Left renal pelvis (tissue), 4 donors: ENCODE data around the gene PKP1. TPM values are rescaled to one million over a fixed set of nuclear protein-coding genes. Genes with fewer than 3 reads are reported as not detected.

Source experiments
- DNase-seq, 4 donors: peaks; one replicate each; pipeline ENCODE4 v3.0.0-alpha.2; 2013; ENCODE audit warnings: low read depth in 4 of 4, low spot score in 3 of 4
- polyA plus RNA-seq, 4 donors: library from polyadenylated mRNA; unstranded; fragments of 120-200 nt; gene quantifications; one replicate each; pipeline ENCODE4 v1.2.1, GENCODE V29; 2013; ENCODE audit not compliant: insufficient read length in 4 of 4

PKP1 gene
- polyA plus RNA-seq, 4 donors: 0.09 to 0.40 (median 0.13) TPM

DNA sequence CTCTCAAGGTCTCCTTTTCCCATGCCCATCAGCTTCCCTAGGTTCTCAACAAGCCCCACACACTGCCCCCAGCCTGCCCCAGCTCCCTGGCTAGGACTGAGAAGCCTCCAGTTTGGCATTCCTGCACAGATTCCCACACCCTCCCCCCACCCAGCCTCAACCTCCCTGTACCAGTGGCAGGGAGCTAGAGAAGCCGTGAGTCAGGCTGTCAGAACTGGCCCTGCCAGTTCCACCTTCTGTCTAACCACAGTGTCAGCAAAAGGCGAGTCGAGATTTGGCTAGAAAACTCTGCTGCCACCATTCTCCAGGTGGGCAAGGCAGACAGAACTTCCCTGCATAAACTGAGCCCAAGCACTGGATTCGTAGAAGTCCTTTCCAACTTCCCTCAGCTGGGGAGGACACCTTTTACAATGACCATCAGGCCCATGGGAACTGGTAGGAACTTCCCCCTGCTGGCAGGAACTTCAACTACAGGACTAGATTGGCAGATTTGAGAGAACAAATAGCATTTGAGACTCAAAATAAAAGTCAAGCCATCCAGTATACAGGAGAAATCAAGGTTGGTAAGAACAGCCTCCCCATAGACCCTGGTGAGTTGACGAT lies 63.1 kb downstream of the PKP1 start:
- peak in 1 of 4 donors; percentile 35 for DNase-seq

DNA sequence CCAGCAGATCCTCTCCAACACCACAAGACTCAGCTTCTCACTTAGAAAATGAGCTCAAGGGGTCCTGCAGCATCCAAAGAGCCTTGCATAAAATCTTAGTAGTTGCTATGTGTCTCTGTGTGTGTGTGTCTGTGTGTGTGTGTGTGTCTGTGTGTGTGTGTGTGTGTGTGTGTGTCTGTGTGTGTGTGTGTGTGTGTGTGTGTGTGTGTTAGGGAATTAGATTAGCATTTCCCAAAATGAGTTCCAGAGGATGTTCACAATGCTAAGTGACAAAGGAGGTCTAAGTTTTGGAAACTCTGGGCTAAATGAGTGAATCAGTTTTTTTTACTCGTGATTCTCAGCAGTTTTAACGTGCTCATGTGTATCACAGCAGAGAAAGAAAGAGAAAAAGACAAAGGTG lies 63.7 kb downstream of the PKP1 start:
- no peak for DNase-seq

GRCh38 chr1:201347498-201348210 lies 64.3 kb downstream of the PKP1 start:
- no peak for DNase-seq

- peak in 1 of 4 donors; percentile 35 for DNase-seq
Observed at GRCh38 chr1:201348211-201348566, 64.9 kb downstream of the PKP1 start.

DNA sequence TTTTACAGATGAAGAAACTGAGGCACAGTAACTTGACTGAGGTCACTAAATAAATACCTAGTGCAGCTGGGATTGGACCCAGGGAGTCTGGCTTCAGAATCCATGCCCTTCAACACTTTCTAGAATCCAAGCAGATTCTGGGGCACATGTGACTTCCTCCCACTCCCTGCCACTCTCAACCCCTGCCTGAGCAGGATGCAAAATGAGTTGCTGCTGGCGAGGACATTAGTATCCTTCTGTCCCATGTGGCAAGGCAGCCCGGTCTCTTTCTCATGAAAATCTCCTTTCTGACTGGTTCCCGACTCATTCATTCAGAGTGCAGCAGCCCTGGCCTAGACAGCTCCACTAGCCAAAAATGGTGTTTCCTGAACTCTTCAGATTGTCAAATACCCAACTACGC lies 65.8 kb downstream of the PKP1 start:
- no peak for DNase-seq

GRCh38 chr1:201350361-201350725 lies 67.0 kb downstream of the PKP1 start:
- no peak for DNase-seq

DNA sequence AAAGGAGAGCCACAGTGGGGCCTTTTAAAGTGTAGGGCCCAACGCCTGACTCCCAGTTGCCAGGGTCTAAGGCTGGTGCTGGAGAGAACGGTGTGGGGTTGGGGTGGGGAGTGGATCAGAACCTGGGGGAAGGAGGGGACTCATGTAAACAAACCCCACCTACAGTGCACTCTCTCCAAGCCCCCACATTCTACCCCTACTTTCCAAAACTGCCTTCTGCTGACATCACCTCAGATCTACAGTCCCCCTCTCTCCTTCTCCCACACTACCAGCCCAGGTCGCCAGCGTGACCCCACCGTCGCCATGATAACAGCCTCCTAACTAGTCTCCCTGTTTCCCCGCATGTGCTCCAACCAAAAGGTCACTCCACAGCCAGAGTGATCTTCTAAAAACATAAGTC lies 67.6 kb downstream of the PKP1 start:
- DNase-seq: no peak

GRCh38 chr1:201351617-201352016 lies 68.3 kb downstream of the PKP1 start:
- DNase-seq: no peak

- DNase-seq: no peak
Observed at GRCh38 chr1:201353186-201353940, 70.1 kb downstream of the PKP1 start.

GRCh38 chr1:201354151-201354900 lies 71.0 kb downstream of the PKP1 start:
- no peak for DNase-seq

DNA sequence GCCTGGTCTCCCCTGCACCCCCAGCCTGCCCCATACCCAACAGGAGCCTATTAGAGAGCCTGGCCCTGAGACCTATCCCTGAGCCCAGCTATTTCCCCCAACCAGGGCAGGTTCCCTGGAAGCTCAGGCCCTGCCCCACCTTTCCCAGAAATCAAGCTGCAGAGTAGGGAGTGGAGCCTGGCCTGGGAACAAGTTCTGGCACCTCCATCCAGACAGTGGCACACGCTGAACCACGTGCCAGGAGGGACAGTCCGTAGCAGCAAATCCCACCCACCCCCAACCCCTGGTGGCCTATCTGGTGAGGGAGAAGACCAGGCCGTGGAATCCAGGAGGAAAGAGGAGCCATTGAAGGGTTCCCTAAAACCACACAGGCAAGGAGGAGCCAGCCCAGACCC lies 71.6 kb downstream of the PKP1 start:
- no peak for DNase-seq

DNA sequence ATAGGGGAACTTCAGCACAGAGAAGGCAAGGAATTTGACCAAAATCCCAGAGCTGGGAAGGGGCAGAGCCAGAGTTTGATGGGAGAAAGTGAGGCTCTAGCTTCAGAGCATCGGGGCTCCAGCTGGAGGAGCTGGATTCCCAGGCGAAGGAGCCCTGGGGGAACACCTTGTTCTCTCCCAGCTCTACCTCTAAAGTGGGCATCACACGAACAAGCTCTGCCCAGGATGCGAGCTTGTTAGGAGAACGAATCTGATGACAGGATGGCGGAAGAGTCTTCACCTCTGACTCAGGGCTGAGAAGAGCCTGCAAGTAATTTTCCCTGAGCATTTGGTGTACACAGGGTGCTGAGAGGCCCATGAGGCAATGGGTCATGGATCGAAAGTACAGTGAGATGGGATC lies 72.2 kb downstream of the PKP1 start:
- DNase-seq: no peak

DNA sequence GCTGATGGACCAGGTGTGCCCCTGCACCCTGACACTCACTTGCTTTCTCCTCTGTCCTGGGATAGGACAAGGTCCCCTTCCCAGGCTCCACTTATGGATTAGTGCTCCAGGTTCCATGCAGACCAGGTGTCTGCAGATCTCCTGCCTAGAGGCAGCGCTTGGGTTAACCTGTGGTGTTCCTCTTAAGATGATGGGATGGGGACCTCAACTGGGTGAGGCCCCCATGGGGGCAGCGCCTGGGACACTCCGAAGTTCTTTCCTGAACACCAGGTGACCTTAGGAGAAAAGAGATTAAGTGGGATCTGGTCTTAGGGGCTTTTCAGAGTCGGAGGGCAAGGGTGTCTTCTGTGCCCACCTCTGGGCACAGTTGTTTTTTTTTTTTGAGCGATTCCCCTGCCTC lies 72.9 kb downstream of the PKP1 start:
- DNase-seq: no peak

GRCh38 chr1:201356701-201357100 lies 73.4 kb downstream of the PKP1 start:
- DNase-seq: no peak

DNA sequence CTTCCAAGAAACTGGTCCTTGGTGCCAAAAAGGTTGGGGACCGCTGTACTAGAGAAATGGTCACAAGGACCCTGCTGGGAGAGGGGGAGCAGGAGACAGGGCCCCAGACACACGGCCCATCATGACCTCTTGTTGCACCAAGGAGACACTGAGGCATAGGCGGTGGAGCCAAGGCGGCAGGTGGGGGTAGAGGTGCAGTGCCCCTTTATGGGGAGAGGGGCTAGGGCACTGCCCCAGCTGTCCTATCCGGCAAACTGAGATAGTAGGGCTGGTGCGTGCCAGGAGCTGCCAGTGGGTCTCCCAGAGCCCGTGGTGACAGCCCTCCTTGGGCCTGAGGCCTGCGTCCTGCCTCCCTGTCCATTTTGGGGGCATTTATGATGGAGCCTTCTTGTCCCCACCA lies 73.9 kb downstream of the PKP1 start:
- no peak for DNase-seq

DNA sequence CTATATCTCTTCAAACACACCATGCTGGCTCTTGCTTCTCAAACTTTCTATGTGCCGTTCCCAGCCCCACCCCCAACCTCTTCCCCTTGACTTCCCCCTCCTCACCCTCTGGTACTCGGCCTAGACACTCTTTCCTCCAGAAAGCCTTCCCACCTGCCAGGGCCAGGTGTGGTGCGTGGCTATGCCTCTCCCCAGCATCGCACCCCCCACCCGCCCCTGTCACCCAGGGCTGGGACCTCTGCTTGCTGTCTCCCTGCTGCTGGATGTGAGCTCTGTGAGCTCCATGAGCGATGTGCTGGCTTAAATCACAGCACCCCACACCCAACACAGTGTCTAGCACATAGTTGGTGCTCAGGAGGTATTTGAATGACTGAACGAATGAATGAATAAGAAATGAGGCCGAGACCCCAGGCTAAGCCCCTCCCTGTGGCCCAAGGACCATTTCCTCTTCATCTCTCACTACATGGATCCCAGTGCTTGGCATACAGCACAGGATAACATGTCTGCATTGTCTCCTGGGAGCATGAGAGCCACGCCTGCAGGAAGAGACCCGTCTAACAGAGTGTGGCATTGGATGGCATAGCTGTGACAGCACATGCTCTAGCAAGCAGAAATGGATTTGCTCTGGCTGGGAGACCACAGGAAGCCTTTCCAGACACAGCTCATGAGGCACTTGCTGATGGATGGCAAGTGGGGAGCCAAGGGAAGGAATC lies 74.5 kb downstream of the PKP1 start:
- no peak for DNase-seq

- no peak for DNase-seq
Observed at GRCh38 chr1:201358596-201358995, 75.3 kb downstream of the PKP1 start.

DNA sequence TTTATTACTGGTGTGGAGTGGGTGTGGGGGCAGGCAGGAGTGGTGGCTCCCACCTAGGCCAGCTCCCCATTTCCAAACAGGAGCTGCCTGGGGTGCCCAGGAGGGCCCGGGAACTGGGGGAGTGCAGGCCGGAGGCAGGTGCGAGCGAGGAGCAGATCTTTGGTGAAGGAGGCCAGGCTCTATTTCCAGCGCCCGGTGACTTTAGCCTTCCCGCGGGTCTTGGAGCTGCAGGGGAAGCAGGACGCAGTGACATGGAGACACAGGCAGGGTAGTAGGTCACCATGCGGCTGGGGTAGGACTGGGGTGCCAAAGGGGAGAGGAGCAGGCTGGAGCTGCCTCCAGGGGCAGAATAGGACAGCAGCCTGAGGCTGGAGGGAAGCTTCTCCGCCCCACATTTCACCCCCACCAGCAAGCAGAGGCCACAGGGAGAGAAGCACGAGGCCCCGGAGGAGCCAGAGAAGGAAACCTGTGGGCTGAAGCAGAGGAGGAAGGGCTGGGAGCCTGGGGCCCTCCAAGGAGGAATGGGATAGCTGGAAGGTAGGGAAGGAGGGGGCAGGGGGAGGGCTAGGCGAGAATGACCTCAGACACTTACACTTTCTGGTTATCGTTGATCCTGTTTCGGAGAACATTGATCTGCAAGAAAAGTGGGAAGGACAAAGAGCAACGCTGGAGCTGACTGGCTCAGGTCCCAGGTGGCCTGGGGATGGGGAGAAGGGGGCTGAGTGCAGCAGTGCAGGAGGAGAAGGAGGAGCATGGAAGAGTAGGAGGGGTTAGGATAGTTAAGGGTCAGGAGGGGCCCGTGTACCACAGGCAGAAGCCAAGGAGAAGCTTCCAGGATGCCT lies 75.9 kb downstream of the PKP1 start:
- no peak for DNase-seq

DNA sequence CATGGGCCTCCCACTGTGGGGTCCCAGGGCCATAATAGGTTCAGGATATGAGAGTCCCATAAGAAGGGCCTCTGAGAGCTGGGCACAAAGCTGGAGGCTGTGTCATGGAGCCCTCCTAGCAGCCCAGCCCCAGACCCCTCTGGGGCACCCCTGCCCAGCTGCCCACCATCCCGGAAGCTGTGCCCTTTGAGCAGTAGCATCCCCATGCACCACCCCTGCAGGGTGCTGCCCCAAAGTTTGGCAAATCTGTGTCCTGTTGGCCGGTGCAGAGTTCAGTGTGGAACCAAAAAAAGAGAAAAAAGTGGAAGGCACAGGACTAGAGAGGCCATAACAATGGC lies 76.5 kb downstream of the PKP1 start:
- no peak for DNase-seq

DNA sequence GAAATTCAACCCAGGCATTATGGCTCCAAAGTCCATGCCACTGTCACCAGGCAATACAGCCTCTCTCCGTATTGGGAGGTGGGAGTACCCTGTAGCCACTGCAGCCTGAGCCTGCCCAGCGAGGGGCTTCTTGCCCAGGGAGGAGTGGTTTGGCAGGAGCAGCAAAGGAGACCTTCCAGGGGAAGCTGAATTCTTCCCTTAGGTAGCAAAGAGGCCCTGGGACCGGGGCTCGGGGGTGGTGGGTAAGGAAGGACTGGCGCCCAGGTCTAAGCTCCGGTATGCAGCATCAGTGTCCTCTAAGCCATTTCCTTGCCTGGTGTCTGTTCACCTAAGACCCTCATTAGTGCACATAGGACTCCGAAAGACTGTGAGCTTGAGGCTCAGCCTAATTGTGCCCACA lies 77.2 kb downstream of the PKP1 start:
- no peak for DNase-seq
